G401.6 (cell line): ENCODE measurements around the gene SDK2.

Source experiments
- FAIRE-seq: peaks from 2 replicates; lab custom pipeline; 2012; peaks lifted over from hg19 to GRCh38; lab: Jason Lieb, UNC

The SDK2 gene

DNA sequence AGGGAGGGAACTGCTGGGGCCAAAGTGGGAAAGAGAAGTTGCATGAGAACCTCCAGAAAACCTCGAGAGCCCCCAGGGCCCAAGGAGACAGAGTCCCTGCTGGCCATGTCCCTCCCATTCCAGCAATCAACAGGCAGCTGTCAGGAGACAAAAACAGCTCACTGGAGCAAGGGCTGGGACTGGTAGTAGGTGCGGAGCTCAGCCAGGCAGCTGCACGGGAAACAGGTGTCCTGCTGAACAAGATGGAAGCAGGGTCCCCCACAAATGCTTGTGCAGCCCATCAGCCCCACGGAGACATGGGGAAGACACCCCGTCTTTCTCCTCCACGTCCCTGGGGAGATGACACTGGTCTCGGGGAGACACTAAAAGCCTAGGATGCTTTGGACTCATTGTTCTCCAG, 34.5 kb downstream of the SDK2 start:
- no peak for FAIRE-seq

DNA sequence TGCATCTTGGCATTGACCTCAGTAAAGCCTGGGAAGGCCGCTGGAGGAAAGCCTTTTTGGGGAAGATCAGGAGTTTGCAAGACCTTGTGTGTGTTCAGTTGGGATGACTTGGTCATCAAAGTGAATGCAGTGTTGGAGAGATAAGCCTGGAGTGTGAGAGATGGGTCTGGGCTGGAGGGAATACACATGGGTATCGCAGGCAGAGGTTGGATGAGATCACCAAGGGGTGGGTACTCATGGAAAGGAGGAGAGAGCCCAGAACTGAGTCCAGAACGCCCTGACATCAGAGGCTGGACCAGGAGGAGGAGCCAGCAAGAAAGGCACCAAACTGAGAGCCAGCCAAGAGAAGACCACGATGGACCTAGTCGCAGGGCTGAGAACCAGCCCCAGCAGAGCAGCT, 35.2 kb downstream of the SDK2 start:
- FAIRE-seq, result no peak

- no peak for FAIRE-seq
Observed at GRCh38 chr17:73605444-73605843, 38.8 kb downstream of the SDK2 start.

DNA sequence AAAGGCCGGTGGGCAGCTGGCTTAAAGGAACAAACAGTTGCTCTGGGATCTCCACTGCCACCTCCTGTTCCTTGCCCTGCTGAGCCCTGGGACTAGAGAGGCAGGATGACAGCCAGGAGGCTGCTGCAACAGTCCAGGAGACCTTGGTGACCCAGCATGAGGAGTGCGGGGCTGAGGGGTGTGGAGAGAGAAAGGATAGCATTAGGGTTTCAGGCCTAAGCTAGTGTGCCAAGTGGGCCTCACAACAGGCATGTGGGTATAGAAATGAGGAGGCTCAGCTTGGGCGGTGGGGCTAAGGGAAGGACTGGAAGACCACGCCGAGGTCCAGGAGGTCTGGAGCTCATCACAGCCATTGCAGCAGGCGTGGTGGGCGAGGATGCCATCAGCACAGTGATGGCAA, 39.8 kb downstream of the SDK2 start:
- FAIRE-seq, result no peak

GRCh38 chr17:73603971-73604370, 40.3 kb downstream of the SDK2 start:
- FAIRE-seq, result no peak

- FAIRE-seq, result no peak
Observed at GRCh38 chr17:73600103-73600871, 44.0 kb downstream of the SDK2 start.

GRCh38 chr17:73599599-73599998, 44.6 kb downstream of the SDK2 start:
- FAIRE-seq, result no peak

GRCh38 chr17:73598212-73598611, 46.0 kb downstream of the SDK2 start:
- FAIRE-seq, result no peak

DNA sequence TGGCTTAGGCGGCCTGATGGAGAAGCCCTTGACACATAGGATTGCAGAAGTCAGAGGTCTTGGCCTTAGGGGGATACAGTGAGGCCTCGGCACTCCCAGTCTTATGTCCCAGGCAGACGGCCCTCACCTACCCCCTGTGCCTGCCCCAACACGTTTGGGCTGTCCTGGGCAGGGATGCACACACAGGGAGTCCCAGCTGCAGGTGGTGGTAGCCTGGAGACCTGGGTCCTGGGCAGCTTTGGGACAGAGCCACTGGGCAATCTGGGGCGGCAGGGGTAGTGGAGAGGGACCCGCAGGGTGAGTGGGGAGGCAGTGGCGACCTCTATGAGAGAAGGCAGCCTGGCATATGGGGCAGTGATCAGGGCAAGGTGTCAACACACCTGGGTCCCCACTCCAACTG, 48.3 kb downstream of the SDK2 start:
- FAIRE-seq, result no peak

DNA sequence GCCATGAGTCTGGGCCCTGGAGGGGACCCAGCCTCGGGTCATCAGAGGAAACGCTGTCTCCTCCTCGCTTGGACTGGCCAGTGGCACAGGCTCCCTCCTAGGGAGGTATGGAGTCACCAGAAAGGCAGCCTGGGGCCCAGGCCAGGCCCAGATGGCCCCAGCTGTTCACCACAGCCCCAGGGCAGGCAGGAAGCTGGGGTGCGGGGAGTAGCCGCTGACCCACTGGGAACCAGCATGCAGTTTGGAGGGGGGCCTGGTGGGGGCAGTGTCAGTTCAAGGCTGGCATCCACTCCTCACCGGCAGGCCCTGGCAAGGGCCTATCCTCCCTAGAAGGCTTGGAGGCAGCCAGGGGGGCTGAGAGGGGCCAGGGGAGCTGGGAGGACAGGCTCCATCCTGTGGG, 48.8 kb downstream of the SDK2 start:
- no peak for FAIRE-seq

DNA sequence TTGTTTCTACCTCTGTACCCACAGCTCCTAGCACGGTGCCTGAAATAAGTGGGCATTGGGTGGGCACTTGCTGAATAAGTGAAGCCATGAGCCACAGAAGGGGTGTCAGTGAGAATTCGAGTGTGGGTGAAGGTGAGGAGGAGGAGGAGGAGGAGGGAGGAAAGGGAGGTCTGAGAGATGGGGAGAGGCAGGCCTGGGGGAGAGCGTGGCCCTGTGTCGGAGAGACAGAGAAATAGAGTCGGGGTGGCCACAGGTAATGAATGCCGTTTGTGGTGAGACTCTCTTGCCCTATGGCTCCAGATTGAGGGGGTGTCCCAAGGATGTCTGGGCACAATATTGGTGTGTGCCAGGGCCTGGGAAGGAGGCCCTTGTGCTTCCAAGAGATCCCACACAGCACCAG, 49.2 kb downstream of the SDK2 start:
- FAIRE-seq, result no peak

GRCh38 chr17:73594598-73594997, 49.6 kb downstream of the SDK2 start:
- FAIRE-seq, result no peak

DNA sequence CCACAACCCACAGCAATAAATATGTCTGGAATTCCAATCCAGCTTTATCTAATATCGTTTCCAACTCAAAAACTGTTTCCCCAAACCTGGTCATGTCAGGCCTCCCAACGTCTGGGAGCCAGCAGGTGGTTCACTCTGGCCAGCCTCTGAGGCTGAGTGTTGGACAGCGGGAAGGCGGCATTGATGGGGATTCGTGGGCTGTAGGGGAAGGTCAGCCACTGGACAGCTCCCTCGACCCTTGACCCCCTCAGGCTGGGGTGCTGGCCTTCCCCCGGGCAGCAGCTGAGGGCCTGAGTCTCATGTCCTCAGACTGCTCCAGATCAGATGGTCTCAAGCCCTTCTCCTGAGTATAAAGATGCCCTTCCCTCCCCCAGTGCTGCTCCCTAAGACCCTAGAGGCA, 50.2 kb downstream of the SDK2 start:
- FAIRE-seq, result no peak

DNA sequence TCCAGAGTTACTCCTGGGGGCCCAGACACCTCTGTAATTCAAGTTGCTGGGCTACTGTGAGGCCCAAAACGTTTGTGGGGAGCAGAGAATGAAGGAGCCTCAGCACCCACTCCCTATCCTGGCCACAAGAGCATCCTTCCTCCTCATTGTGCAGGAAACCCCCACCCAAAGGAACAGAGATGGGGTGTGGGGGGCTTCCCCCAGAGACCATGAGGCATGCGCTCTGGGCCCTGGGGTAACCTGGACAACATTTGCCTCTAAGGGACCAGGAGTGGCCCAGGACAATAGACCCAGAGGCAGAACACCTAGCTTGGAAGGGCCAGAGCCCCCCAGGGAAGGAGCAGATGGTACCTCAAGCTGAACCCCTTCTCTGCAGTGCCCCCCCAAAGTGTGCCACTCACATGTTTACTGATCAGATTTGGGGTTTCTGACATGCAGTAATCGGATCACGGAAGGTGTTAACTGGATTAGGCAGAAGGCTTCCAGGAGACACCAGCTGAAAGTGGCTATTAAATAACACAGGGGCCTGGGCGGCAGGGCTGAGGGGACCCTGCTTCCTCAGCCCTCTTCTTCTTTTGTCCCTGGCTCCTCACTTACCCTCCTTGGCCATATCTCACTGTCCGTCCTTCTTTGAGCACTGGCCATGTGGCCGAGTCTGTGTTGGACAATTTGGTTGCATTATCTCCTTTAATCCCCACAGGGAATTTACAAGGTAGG, 50.8 kb downstream of the SDK2 start:
- no peak for FAIRE-seq

DNA sequence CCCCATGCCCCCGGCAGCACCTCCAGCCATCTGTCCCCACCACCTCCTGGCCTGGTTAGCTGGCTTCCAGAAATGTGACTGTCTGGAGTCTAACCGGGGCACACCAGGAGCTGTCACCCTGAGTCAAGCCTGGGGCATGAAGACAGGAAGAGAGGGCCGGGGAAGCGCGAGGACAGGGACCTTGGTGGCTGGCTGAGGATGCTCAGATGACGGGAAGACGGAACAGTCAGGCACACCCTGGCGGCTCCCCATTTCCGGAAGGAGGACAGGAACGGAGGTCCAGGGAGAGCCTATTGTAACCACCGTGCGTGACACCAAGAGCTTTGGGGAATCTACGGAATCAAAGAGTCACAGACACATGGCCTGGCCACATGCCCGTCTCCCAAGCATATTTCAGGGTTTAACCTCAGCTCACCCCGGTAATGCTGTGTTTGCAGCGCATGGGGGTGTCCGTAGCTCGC, 51.7 kb downstream of the SDK2 start:
- no peak for FAIRE-seq

GRCh38 chr17:73592079-73592415, 52.2 kb downstream of the SDK2 start:
- no peak for FAIRE-seq

DNA sequence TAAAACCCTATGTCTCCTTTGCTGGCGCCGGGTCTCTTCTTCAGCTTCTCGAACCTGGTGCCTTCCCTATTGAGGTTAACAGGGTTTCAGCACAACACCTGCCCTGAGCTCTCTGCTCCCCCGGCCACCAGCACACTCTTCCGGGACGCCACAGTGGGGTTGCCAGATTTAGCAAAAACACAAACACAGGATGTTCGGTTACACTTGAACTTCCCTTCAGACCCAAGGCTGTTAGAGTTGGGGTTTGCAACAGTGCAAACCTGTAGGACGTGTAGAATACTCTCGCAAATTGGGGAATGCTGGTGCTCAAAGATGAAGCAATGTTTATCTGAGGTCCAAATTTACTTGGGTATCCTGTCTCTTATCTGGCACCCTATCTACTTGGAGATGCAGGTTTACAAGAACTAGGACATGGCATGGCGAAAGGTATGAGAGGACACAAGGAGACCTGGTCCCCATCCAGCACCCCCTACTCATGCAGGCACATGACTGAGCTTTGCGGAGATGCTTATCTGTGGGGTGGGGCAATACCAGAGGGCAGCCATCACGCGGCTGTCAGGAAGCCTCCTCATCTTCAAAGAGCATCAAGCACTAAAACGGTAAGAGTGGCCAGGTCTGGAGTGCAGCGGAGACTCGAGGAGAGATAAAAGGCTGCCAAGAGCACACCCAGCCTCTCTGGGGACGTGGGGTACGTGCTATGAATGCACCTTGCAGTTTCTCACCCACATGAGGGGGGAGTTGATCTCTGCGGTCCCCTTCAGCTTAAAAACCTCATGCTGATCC, 52.8 kb downstream of the SDK2 start:
- no peak for FAIRE-seq

DNA sequence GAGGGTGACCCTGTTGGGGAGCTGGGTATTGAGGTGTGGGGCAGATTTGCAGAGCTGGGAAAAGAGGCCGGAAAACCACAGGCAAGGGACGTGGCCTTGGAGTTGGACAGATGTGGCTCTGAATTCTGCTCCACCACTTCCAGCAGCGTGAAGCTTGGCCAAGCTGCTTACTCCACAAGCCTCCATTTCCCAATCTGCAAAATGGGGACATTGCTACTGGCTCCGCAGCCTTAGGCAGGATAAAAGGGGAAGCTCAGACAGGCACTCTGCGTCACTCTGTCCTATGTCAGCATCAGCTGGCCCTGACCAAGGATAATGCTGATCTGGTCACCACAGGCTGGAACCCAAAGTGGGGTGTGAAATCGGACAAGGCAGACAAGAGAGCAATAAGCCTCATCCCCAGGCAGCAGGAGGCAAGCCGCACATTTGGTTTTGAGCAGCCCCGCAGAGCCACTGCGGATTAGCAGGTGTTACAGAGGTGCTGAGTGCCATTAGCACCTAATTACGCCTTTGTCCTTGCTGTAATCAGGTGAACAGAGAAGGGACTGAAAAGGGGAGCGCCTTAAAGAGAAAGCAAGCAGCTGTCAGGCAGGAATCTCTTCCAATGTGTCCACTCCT, 54.8 kb downstream of the SDK2 start:
- FAIRE-seq, result no peak

- FAIRE-seq, result no peak
Observed at GRCh38 chr17:73588891-73589290, 55.4 kb downstream of the SDK2 start.

DNA sequence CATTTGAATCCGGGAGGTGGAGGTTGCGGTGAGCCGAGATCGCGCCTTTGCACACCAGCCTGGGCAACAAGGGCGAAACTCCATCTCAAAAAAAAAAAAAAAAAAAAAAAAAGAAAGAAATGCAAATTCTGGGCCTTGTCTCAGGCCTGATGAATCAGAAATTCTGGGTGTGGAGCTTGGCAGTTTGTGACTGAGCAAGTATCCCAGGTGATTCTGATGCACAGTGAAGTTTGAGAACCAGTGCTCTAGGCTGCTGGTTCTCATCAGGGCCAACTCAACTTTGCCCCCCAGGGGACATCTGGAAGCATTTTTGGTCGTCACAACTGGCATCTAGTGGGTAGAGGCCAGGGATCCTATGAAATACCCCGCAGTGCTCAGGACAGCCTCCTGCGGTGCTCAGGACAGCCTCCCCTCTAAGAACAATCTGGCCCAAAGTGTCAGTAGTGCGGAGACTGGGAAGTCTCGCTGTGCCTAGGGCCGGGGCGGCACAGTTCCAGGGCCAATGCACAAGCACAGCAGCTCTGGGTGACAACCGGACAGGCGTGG, 55.9 kb downstream of the SDK2 start:
- no peak for FAIRE-seq

DNA sequence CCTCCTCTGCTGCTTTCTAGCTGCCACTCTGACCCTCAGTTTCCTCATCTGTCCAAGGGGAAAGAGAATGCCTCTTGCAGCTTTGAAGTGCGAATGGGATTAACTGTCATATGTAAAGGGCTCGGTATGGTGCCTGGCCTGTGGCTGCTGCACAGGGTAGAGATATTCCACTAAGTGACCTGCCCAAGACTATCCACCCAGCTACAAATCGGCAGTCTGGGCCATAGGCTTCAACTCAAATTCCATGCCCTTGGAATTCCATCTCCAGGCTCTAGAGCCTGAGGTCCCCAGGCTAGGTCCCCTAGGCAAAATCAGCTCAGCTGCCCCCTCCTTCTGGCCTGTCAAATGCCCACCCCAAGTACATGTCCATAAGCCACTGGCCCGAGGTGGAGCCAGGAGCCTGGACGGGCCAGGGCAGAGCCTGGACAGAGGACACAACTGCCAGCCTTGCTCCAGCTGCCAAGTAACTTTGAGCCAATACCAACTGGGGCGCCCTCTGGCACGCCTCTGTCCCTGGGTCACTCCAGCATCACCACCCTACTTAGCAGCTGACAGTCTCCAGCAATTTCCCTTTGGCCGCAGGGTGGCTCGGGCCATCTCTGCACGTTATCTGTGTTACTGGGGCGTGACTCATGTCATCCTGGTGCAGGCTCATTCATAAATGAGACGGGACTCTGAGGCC, 57.2 kb downstream of the SDK2 start:
- FAIRE-seq, result no peak

DNA sequence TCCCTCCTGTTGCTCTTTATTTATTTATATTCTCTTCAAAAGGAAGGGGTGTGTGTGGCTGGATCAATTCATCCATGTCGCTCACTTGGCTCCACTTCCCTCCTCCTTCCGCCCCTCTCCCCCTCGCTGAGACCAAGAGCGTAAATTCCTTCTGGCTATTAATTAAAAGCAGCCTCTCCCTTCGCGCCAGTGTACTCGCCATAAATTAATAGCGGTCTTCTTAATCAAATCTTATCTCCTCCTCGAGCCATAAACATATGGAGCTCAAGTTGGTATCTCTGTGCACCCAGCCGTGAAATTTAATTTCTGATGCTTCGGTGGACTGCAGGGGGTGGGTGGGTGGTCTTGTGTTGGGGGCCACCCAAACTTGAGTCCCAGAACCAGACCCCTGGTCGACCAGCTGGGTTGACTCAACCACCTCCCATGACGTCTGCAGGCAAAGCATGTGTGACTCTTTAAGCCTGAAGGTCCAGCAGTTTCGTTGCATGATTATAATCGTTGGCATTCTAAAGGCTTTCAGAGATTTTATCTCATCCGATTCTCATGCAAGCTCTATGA, 57.9 kb downstream of the SDK2 start:
- no peak for FAIRE-seq
